ENCODE measurements around the gene CAPN5.
"Not testable (repeated sequence)": the region's sequence is repeated elsewhere in the genome, so short reads cannot be mapped to it uniquely, and the experiment has no call there.

CAPN5 gene

DNA sequence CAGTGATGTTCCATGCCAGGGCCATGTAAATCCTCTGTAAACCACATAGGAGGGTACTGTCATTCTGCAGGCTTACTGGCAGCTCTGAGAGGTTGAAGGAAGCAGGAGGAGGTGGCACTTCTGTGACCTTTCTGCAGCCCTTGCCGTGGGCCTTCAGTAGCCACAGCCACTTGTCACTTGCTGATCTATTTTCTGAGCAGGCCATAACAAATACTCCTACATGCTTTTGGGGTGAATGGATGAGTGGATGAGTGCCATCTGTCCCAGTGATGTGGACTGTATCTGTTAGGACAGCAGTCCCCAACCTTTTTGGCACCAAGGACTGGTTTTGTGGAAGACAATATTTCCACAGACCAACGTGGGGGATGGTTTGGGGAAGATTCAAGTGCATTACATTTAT lies 22.4 kb upstream of the CAPN5 start:
- no peak for DNase-seq

DNA sequence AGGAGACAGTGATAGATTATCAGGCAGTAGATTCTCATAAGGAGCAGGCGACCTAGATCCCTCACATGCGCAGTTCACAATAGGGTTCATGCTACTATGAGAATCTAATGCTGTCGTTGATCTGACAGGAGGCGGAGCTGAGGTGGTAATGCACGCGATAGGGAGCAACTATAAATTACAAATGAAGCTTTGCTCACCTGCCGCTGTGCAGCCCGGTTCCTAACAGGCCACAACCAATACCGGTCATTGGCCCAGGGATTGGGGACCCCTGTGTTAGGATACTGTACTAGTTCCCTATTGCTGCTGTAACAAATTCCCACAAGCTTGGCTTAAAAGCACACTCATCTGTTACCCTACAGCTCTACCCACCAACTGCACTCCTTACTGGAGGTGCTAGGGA lies 21.9 kb upstream of the CAPN5 start:
- no peak for DNase-seq

DNA sequence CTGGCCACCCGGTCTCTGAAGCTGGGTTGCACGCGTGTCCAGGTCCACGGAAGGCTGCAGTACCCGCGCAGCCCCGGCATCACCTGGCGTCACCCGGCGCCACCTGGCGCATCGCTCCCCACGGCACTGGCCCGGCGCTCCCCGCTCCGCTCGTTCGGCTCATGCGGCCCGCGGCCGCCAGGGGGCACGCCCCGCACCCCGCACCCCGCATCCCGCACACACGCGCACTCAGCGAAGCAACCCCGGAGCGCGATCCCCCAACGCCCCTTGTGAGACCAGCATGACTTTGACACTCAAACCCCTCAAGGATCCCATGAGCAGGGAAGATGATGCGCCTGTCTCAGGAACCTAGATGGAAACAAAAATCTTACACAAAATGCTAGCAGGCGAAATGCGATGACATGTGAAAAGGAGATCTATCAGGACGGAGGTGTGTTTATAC lies 20.7 kb upstream of the CAPN5 start:
- no peak for DNase-seq

DNA sequence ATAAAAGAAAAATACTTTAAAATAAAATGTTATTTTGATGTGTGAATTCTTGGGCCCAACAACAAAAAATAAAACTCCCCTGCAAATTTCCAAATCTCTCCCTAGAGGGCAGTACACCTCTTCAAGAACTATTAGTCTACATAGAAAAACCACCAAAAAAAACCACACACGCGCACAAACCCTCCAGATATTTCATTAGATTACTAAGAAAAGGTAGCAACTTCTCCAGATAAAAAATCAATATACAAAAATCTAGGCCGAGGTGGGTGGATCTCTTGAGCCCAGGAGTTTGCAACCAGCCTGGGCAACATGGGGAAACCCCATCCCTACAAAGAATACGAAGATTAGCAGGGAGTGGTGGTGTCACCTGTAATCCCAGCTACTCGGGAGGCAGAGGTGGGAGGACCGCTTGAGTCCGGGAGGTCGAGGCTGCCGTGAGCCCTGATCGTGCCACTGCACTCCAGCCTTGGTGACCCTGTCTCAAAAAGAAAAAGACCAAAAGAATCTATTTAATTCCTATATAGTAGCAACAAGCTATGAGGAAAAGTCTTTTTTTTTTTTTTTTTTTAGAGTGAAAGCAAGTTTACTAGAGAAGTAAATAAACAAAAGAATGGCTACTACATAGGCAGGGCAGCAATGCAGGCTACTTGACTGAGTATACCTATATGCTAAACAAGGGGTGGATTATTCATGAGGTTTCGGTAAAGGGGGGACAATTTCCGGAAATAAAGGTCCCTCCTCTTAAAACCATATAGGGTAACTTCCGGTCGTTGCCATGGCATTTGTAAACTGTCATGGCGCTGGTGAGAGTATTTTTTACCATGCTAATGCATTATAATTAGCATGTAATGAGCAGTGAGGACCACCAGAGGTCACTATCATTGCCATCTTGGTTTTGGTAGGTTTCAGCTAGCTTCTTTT lies 19.5 kb upstream of the CAPN5 start:
- peak; percentile 65 for DNase-seq

DNA sequence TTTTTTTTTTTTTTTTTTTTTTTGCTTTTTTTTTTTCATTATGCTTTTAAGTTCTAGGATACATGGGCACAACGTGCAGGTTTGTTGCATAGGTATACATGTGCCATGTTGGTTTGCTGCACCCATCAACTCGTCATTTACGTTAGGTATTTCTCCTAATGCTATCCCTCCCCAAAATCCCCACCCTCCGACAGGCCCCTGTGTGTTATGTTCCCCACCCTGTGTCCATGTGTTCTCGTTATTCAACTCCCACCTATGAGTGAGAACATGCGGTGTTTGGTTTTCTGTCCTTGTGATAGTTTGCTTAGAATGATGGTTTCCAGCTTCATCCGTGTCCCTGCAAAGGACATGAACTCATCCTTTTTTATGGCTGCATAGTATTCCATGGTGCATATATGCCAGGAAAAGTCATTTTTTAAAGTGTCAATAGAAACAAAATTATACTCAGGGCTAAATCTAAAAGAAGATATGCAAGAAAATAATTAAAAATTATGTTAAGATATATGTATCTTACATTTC lies 18.8 kb upstream of the CAPN5 start:
- not testable (repeated sequence) for DNase-seq

DNA sequence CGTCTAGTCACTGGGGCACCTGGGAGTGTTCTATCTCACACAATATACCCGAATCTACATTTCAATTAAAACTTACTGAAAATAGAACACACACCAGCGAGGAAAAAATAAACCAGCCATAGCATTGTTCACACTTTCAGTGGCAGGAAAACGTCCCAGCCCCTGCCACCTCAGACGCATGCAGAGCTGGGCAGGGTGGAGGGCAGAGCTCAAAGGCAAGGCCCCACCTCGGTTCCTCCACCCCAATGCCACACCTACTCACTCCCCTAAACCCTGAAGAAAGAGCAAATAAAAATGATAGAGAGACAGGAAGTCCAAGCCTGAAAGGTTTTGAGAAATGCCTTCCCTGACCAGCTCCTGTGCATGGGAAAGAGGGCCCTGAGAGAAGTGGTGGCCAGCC lies 17.7 kb upstream of the CAPN5 start:
- DNase-seq: no peak

DNA sequence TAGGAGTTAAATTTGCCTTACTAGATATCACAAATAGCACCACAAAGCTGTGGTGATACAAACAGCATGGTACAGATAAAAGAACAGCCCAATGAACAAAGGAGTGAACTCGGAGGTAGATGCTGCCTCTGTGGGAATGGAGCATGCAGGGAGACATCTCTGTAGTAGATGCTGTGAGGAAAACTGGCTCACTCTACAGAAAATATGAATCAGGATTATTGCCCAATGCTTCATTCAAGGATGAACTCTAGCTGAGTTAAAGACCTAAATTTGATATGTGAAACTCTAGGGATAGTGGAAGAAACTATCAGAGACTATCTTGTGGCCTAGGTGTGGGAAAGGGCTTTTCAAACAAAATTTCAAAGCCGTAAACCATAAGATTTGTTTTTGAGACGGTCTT lies 15.3 kb upstream of the CAPN5 start:
- DNase-seq: no peak

DNA sequence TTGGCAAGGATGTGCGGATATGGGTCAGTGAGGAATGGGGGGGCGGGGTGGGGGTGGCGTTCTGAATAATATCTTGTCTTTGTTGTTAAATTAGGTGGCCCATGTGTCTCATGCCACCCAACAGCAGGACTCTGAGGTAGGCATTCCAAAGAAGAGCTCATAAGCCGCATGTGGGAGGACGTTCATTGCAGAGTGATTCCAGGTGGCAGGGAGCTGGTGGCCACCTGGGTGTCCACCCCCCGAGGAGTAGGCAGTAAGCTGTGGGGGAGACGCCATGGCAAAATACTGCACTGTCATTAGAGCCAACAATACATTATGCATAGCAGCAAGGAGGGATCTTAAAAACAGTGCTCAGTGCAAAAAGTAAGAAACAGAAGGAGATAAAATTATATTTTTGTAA lies 14.3 kb upstream of the CAPN5 start:
- no peak for DNase-seq

DNA sequence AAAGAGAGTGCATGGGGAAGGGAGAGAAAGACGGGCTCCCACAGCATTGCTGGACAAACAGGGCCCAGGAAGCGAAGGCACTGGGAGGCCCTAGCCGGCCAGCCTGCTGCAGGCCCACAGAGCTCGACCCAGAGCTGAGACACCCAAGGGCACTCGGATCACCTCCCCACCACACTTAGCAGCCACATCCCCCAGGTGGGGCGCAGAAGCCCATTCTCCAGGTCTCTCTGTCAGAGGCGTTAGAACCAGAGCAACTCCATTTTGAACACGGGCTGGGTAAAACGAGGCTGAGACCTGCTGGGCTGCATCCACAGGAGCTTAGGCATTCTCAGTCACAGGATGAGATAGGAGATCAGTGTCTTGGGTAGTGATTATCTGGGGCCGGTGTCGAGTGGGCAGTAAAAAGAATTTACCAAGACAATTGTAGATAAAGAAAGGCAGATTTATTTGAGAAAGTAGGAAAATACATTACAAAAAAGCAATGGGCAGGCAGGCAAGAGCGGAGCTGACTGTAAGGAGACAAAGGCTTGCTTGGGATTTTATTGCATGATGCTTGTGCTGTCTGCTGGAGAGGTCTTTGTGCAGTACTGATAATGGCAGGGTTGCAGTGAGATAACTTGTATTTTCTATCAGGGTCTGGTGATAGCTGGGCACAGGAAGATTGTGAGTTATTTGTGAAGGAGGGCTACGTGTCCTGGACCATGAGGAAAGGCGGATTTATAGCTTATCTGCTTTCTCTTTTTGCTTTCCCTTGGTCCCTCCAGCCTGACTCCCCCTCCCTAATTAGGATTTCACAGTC lies 13.4 kb upstream of the CAPN5 start:
- no peak for DNase-seq

DNA sequence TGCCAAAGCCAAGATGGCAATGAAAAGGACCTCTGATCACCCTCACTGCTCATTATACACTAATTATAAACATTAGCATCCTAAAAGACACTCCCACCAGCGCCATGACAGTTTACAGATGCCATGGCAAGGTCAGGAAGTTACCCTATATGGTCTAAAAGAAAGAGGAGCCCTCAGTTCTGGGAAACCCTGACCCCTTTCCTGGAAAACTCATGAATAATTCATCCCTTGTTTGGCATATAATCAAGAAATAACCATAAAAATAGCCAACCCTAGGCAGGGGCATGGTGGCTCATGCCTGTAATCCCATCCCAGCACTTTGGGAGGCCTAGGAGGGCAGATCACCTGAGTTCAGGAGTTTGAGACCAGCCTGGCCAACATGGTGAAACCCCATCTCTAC lies 12.7 kb upstream of the CAPN5 start:
- DNase-seq: no peak

DNA sequence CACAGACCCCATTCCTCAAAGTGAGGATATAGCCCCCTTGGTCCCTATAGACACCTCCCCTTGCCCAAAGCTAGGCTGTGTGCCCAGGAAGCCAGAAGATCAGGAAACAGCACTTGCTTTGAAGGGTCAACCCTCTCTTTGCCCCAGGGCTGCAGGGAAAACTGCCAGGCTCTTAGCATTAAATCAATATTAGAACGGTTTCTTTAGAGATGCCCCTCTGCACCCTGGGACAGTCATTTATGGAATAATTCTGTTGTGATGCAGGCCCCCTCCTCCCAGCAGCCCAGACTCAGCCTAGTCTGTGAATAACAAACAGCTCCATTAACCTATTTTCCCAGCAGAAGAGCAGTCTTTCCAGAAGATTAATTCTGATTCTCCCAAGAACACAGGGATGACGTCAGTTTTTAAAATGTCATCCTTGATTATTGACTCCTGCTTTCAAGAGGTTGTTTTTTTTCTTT lies 11.6 kb upstream of the CAPN5 start:
- DNase-seq: no peak

DNA sequence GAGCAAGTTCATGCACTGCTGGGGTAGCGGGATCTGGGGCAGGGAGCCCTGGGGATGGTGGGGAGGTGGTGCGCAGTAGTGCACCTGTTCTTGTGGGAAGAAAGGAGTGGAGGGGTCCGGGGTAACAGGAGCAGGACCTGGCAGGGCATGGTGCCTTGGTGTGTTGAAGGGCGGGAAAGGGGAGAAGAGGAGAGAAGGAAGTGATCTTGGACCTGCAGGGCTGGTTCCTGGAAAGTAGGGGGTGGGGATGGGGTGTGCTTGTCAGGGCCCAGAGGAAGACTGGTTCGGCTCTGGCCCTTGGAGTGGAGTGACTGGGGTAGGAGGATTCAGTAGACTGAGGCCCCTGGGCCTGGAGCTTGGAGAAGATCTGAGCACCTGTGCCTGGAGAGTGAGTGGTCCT lies 10.9 kb upstream of the CAPN5 start:
- DNase-seq: no peak

DNA sequence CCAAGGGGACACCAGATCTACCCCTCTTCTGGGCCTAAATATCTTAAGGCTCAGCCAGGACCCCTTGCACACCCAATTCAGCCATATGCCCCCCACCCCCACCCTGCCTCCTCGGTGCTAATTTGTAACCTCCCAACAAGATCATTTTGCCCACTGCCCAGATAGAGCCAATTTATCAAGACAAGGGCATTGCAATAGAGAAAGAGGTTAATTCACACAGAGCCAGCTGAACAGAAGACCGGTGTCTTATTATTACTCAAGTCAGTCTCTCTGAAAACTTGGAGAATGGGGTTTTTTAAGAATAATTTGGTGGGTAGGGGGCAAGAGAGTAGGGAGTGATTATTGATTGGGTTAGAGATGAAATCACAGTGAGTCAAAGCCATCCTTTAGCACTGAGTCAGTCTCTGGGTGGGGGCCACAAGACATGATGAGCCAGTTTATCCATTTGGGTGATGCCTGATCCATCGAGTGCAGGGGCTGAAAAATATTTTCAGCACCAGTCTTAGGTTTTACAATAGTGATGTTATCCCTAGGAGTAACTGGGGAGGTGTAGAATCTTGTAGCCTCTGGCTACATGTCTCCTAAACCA lies 9.9 kb upstream of the CAPN5 start:
- DNase-seq: no peak

DNA sequence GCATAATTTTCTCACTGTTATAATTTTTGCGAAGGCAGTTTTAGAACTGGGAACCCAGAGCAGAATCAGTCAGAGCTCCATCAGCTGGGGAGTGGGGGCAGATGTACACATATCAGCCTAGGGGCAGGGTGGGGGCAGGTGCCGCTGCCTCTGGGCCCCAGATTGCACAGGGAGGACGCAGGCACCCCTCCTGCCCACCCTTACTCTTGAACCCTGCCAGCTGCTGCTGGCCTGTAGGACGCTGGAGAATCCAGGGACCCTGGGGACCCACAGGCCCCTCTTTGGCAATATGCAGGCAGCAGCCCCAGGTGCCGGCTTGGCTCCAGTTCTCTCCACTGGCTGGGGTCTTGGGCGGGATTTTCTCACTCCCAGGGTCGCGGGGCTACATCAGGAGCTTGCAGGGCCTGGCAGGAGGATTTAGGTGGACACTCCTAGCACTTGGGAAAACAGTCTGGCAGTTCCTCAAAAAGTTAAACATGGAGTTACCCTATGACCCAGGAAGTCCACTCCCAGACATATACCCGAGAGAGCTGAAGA lies 8.8 kb upstream of the CAPN5 start:
- DNase-seq: no peak

DNA sequence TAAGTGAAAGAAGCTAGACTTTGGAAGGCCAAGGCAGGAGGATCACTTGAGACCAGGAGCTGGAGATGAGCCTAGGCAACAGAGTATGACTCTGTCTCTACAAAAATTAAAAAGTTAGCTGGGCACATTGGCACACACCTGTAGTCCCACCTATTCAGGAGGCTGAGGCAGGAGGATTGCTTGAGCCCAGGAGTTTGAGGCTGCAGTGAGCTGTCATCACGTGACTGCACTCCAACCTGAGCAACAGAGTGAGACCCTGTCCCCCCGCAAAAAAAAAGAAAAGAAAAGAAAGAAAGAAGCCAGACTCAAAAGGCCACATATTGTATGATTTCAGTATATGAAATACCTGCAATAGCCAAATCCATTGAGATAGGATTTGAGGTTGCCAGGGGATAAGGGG lies 7.9 kb upstream of the CAPN5 start:
- no peak for DNase-seq

DNA sequence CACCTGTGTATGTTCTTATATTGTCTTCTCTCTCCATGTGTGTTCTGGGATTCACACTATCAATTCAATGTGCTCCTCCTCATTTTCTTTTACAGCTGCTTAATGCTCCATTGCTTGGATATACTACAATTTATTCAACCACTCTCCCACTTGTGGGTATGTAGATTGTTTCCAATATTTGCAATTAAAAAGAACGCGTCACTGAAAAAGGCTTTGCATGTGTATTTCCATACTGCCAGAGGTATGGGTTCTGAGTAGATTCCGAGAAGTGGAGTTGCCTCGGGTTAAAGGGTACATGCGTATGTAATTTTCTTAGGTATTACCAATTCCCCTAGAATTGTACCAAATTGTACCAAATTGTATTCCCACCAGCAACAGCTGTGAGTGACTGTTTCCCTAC lies 7.0 kb upstream of the CAPN5 start:
- no peak for DNase-seq

DNA sequence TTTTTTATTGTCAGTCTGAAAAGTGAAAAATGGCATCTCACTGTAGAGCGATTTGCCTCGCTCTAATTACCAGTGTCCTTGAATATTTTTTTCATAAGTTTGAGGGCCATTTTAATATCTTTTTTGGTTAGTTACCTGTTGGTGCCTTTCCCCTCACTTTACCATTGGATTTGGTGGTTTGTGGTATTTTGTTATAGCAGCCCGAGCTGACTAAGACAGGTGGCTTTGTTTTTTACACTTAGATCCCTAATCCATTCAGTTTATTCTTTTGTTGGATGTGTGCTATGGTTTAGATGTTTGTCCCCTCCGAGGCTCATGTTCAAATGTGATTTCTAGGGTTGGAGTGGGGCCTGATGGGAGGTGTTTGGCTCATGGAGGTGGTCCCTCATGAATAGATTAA lies 6.5 kb upstream of the CAPN5 start:
- DNase-seq: no peak

DNA sequence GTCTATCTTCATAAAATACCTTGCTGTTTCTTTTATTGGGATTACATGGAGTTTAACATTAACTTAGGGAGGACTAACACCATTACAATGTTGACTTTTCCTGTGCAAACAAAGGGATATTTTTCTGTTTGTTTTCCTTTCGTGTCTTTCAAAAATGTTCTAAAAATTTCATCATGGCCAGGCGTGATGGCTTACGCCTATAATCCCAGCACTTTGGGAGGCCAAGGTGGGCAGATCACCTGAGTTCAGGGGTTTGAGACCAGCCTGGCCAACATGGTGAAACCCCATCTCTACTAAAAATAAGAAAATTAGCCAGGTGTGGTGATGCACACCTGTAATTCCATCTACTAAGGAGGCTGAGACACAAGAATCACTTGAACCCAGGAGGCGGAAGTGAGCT lies 5.5 kb upstream of the CAPN5 start:
- DNase-seq: not testable (repeated sequence)

DNA sequence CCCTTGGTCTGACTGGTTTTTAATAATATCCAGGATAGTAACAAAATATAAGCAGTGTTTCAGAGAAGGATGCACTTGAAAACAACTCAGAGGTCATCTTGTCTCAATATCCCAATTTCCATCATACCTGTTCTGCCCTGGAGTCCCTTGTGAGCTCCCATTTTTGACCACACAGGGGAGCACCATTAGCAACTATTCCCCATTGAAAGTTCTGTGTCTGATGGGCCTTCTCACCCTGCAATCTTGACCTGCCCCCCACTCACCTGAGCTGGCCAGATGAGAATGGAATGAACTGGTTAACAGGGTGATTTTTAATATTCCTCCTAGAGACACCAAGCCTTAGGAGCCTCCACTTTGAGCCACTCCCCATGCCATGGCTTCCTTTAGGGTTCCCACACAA lies 3.8 kb upstream of the CAPN5 start:
- no peak for DNase-seq

DNA sequence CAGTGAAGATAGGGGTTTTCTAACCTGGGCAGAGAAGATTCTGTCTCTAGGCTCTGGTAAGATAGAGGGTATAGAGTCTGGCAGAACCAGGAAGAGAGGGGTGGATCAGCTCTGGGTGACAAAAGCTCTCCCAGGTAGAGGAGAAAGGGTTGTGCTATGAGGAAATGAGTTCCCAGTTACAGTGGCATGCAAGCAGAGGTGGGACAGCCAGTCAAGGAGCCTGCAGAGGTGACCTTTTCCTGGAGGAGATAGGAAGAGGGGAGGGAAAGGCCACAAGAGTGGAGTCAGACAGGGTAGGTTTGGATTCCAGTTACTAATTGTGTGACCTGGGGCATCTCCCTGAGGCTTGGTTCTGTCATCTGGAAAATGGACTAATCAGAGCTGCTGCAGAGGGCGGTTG lies 3.4 kb upstream of the CAPN5 start:
- no peak for DNase-seq

DNA sequence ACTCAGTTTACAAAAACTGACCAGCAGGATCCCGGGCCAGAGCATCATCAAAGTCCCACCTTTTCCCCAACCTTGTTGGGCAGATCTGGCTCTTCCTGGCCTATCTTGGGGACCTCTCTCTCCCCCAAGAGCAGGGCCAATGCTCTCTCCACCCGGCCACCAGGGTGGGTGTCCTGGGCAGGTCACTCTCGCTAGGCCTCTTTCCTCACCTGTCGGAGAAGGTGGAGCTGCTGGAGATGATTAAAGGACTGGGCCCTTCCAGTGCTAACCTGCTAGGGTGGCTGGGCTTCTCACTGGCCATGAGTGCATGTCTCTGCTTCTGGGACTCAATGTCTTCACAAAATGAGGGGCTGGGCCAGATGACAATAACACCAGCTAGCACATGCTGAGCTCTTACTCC lies 2.9 kb upstream of the CAPN5 start:
- no peak for DNase-seq

DNA sequence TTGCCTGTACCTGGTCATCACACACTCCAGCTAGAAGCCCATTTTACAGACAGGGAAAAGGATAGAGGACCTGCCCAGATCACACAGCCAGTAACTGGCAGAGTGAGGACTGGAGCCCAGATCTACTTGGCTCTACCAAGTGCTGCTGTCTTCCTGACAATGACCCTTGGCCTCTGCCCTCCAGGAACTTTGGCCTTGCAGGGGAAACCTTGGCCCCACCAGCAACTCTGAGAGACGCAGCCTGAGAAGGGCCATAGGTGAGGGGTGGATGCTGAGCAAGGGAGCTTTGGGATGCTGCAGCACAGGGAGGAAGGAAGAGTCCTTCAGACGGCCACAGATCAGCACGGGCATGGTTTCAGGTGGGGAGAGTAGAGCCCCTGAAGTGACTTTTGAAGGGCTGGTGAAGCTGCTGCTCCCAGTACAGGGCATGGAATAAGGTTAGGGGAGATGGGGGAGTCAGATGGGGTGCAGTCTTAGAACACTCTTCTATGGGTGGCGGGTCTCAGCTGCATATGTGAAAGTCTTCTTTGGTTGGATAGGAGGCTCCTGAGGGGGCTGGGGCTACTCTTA lies 2.0 kb upstream of the CAPN5 start:
- DNase-seq: no peak

DNA sequence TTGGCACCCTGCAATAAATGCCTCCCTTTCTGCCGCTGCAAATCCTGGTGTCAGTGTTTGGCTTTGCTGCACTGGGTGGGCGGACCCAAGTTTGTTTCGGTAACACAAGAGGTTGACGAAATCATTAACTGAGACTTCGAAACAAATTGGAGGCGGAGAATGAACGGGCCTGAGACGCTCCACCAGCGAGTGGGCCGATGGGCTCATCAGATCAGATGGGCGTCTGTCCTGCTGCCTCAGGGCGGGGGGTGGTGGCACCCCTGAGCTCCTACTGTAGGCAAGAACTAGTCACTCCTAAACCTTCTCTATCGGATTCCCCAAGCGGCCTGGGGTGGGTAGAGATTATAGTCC lies 918 bp upstream of the CAPN5 start:
- no peak for DNase-seq
